GM19035 (cell line): ENCODE measurements around the gene TNFRSF8.
A peak's percentile ranks its signal among the peaks of the same experiment; 100 is the strongest.
"Not testable (repeated sequence)": the region's sequence is repeated elsewhere in the genome, so short reads cannot be mapped to it uniquely, and the experiment has no call there.

Experiments used
- ATAC-seq: cut with Tn5 transposase; IDR thresholded peaks from one replicate; pipeline ENCODE4 v1.9.1; 2021; ENCODE audit not compliant: unreplicated experiment

The TNFRSF8 gene

GRCh38 chr1:12038356-12039163 is 24.5 kb upstream of the TNFRSF8 start:
- ATAC-seq, result no peak

- ATAC-seq, result no peak
These were observed 24.0 kb upstream of the TNFRSF8 start for GRCh38 chr1:12039164-12039525.

GRCh38 chr1:12039824-12040456 is 23.2 kb upstream of the TNFRSF8 start:
- ATAC-seq, result peak; percentile 33

GRCh38 chr1:12040457-12041051 is 22.5 kb upstream of the TNFRSF8 start:
- peak; percentile 59 for ATAC-seq

- not testable (repeated sequence) for ATAC-seq
These were observed 18.8 kb upstream of the TNFRSF8 start for GRCh38 chr1:12044187-12044877.

GRCh38 chr1:12046749-12047119 is 16.4 kb upstream of the TNFRSF8 start:
- ATAC-seq, result no peak

- peak; percentile 47 for ATAC-seq
These were observed 15.8 kb upstream of the TNFRSF8 start for GRCh38 chr1:12047120-12047876.

- ATAC-seq, result no peak
These were observed 14.7 kb upstream of the TNFRSF8 start for GRCh38 chr1:12048372-12048771.

GRCh38 chr1:12049616-12050015 is 13.5 kb upstream of the TNFRSF8 start:
- no peak for ATAC-seq

- ATAC-seq, result no peak
These were observed 11.7 kb upstream of the TNFRSF8 start for GRCh38 chr1:12051361-12051760.

- peak; percentile 66 for ATAC-seq
These were observed 11.0 kb upstream of the TNFRSF8 start for GRCh38 chr1:12052008-12052573.

- no peak for ATAC-seq
These were observed 10.0 kb upstream of the TNFRSF8 start for GRCh38 chr1:12052997-12053686.

- peak; percentile 32 for ATAC-seq
These were observed 9.2 kb upstream of the TNFRSF8 start for GRCh38 chr1:12053752-12054548.

- no peak for ATAC-seq
These were observed 7.8 kb upstream of the TNFRSF8 start for GRCh38 chr1:12055259-12055658.

GRCh38 chr1:12056331-12056841 is 6.7 kb upstream of the TNFRSF8 start:
- no peak for ATAC-seq

- ATAC-seq, result no peak
These were observed 5.7 kb upstream of the TNFRSF8 start for GRCh38 chr1:12057382-12057781.

- no peak for ATAC-seq
These were observed 5.0 kb upstream of the TNFRSF8 start for GRCh38 chr1:12057940-12058687.

GRCh38 chr1:12059226-12059625 is 3.9 kb upstream of the TNFRSF8 start:
- no peak for ATAC-seq
